Activated CD4-positive, CD25-positive, alpha-beta regulatory T cell treated with anti-CD3 and anti-CD28 coated beads, Interleukin-2, amount 50 U/mL, for 72 hours (primary cell): ENCODE data around the gene CXCR6.

Source experiments
- DNase-seq: peaks from one replicate; pipeline ENCODE4 v3.0.0; 2021

Gene CXCR6

DNA sequence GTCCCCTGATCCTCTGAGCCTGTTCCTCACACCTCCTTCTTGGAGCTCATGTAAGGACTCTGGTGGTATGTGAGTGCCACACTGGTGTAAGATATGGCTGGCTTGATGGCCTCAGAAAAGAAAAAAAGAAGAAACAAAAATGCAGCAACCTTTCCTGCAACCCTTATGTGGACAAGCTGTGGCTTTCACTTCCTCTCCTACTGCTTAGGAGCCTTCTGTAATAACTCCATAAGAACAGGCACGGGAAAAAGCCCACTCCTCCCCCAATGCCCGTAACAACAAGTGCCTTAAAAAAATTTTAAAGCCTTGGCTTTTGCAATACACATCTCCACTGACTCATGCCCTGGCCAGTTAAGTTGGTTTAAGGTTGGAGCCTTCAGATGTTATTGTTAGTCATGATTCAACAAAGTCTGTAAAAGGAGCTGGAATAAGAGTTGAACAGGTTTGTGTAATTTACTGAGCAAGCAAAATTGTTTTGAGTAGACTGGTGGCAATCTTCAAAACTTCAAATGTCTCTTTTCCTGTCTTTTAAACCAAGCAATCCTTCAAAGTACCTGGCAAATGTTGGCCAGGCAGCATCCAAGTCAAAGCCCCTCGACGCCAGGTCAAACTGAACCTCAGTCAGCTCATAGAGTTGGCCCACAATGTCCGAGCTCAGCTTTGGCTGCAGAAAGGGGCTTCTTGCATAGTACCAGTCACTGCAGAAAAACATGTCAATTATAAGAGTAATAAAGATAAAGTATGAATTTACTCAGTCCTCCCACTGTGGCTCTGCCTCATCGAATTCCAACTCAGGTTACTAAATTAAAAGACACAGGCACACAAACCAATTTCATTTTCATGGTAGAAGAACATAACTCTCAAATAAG lies 29.5 kb downstream of the CXCR6 start:
- no peak for DNase-seq

DNA sequence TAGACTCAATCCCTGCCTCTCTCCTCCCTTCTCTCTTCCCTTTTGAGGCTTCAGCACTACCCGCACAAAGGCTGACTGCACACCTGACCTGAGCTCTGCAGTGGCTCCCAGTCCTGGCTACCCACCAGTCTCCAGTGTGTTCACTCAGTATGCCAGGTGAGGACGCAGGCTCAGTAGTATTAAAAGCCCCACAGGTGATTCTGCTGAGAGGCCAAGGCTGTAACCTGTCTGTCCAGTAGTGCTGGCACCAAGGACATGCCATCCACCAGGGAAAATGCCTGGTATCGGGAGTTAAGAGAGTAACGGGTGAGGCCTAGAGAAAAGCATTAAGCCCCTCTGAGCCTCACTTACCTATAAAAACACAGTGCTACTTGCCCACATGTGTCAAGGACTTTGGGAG lies 31.4 kb downstream of the CXCR6 start:
- no peak for DNase-seq

DNA sequence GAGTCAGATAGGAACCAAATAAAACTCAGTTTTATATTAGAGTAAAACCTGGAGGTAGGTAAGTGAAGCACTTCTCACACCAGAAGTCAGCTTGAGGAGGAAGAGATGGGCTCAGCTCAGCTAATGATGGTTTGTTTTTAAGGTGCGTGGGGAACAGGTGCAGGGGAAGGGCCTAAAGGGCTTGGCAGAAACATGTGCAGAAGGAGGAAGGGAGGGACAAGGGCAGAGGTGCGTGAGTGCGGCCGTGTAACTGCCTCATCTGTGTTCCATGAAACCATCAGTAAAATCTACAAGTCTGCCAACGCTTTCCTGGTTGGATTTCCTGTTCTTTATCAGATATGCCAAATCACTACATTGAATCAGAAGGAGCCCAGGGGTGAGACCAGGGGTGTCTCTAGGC lies 32.4 kb downstream of the CXCR6 start:
- DNase-seq: no peak

DNA sequence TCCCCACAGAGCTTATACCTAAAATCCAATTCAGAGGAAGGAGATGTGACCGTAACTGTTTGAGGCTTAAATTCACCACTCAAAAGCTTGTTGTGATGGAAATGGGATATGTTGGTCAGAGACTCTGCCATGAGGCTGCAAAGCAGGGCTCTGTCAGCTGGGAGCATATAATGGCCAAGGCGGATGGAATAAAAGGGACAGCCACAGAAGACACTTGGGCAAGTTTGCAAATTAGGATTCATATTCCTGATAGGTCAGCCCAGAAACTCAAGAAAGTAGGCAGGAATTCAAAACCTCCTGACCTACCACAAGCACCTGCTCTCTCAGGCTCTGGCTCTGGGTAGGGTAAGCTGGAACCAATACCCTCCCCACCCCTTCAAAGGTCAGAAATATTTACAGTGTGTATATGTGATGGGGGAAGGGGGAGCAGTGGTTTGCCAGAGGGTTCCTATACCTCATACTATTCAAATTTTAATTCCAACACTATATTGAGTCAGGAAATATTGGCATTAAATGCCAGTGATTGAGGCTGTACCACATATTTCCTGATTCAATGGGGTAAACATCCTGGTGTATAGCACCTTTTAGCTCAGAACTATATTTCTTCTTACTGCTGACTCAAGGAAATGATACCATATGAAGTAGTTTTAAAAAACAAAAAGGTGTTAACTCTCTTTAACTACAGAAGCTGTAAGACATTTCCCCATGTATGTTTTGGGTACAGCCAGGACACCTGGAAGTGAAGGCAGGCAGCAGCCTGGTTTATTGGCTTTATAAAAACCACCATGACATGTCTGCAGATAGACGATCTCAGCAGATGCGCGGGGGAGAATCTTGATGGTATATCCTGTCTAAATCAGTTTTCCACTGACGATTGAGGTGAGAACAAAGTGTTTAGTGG lies 33.2 kb downstream of the CXCR6 start:
- no peak for DNase-seq

DNA sequence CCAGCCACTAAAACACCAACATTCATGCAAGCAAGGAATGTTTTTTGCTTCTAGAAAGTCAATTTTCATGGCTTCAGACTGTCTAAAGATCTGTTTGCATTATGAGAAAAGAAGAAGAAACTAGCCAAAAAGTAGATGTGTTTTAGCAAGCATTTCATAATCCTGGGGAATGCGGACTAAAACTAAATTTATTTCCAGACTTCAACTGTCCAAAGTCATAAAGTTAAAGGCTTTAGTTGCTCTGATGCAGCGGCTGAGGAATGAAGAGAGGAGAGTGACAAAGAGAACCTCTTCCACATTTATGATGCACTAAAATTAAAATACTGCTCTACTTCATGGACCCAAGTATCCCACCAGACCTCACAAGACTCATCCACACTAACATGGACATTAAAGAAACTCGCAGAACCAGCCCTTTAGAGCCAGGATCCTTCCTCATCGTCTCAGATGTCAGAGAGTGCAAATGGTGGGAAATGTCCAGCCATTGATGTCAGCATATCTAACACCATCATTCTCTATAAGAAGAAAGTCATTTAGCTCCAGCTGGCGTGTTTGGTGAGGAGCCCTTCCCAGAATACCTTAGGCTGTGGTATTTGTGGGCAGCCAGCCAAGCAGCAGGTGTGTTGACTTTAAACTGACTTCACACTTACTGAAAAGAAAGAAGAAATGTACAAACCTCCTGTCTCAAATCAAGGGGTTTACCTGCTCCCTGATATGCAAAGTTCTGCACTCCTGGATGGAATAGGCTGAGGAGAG lies 34.9 kb downstream of the CXCR6 start:
- peak; percentile 57 for DNase-seq

DNA sequence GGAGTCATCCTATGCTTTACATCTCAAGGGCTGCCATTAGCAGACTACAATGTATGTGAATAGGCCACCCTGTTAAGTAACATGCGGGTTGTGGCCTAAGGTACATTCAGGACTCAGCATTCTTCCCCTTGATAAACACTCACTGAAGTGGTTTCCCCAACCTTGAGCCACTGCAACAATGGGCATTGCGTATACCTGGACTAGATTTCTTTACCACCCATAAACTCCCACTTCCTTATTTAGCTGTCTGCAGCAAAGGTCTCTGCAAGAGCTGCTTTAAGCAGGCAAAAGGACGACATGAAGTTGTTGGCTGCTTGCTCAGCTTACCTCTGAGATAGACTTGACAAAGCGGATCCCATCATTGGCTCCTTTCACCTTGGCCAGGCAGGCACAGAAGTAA lies 36.1 kb downstream of the CXCR6 start:
- no peak for DNase-seq

DNA sequence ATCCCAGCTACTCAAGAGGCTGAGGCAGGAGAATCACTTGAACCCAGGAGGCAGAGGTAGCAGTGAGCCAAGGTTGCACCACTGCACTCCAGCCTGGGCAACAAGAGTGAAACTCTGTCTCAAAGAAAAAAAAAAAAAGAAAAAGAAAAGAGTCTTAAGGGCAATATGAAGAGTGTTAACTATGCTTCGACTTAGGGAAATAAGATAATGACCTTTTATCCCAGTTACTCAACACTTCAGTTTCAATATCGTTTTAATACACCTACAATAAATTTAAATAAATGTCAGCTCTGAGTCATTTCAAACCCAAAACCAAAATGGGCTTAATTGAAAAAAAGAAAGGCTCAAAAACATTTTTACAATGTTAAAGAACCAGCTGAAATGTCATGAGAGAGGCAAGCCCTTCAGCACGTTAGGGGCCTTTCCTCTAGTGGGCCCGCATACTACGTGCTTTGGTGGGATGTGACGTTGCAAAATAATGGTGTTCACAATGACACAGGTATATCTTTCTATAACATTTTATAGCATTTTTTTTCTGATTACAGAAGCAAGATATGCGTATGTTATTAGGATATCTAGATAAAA lies 37.1 kb downstream of the CXCR6 start:
- DNase-seq: no peak

DNA sequence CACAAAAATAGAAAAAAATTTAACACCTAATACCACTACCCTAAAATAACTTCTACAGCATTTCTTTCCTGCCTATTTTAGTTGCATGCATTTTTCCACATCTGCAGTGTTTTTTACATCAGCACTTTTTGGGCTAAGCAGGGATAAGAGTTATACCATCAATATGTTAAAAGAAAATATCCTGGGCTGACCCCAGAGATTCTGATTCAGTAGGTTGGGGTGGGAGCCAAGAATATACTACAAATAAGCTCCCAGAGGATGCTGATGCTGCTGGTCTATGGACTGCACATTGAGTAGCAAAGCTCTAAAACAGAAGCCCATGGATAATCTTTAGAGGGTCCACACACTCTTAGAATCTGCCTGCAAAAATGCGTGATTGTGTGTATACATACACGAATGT lies 37.6 kb downstream of the CXCR6 start:
- DNase-seq: no peak

DNA sequence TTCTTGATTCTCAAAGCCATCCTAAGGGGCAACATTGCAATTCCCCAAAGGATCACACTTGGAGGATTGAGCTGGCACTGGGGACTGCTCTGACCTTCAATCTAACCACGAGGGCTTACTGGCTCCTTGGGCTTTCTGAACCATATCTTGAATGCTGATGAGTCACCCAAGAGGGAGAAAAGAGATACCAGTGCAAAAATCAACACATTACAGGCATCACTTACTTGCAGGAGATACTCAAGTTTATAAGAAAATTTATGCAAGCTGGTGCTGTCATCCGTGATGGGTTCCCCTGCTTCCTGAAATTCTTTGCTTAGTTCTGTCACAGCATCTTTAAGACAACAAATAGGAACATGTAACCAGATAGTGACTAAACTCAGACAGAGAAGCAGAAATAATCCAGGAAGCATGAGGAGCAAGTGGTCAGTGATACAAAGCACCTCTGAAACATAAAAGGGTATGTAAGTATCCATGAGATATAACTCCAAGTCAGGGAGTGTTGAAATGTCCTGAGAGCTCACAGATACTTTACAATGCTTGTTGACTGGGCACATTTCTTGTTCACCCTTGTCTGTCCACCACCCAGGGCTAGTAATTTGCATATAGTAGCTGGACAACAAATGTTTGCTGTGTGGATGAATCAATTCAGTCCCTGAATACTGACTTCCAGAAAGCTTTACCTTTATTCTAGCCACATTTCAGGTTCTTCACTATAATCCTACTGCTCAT lies 38.2 kb downstream of the CXCR6 start:
- no peak for DNase-seq

DNA sequence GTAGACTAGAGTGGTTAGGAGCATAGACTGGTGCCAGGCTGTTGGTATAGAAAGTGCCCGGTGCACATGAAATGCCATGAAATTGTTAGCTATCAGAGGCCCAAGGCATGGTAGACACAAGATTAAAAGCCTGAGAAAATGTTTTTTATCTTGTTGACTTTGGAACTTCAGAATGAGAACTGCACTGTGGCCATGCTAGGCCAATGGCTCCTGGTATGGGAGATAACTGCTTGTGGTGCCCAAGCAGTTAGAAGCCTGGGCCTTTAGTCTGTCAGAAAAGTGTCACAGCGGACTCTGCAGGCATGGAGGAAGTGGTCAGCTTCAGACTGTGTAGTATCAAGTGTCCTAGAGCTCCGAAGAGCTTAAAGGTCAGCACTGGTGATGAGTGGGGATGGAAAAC lies 40.5 kb downstream of the CXCR6 start:
- DNase-seq: no peak

DNA sequence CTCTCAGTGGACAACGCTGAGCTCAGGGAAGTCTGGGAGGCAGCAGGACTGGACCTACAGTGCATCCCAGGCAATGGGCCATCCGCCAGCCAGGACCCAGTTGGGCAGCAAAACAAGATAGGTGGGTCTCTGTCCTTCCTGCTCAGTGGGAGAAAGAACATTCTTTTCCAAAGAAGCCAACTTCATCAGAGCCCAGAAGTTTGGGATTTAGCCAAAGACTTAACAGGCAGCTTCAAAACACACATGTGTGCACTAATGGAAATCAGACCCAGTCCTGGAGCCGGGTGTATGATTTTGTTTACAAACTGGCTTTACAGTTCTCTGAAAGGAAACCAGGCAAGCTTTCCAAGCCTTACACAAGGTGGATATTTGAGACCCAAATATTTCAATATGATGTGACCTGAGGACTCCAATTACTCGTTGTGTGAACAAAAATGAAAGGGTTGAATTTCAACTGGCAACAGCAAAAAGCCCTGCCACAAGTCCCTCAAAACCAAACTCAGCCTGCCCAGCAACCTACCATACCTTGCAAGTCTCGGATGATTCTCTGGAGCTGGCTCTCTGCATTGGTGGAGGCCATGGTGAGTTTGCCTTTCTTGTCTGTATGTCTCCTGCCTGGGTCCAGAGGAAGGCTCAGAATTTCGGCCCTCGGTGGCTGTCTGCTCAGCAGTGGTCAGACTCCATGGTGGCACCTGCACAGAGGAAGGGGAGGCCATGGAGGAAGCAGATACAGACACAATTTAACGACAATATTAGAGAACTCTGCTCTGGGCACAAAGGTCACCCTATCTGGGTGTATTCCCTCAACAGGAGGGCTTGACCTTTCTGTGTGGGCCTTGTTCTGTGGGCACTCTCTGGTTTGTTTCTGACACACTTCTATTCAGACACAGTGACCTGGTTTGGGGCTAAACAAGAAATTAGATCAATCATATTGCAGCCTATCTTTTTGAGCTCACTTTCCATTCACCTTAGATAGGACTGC lies 41.4 kb downstream of the CXCR6 start:
- no peak for DNase-seq

DNA sequence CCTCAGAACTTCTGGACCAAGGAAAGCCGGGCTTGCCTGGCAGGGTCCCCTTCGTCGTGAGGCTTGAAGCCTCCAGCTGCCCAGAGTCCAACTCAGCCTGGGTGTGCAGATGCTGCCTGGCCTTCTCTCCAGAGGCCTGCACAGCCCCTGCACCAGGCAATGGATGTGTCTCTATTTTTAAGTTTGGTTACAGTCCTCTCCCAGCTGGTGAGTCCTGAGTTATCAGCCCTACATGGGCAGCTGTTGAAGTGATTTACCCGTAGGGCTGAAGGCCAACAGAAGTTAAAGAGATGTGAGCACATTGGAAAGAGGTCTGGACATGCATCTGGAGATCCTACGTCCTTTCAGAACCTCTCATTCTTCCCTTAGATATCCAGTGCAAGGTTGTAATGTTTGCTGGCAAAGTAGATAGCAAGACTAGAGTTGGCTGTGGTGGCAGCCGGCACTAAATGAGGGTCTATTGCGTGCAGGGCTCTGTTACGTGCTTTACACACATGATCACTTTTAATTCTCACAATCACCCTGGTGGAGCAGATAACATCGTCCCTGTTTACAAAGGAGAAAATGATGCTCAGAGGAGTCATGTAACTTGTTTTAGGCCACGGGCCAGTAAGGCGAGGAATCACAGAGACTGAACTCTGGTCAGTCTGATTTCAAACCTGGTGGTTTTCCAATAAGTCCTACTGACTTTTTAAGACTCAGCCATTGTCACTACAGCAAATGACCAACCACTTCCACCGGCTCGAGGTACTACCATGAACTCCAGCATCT lies 42.5 kb downstream of the CXCR6 start:
- DNase-seq: no peak

DNA sequence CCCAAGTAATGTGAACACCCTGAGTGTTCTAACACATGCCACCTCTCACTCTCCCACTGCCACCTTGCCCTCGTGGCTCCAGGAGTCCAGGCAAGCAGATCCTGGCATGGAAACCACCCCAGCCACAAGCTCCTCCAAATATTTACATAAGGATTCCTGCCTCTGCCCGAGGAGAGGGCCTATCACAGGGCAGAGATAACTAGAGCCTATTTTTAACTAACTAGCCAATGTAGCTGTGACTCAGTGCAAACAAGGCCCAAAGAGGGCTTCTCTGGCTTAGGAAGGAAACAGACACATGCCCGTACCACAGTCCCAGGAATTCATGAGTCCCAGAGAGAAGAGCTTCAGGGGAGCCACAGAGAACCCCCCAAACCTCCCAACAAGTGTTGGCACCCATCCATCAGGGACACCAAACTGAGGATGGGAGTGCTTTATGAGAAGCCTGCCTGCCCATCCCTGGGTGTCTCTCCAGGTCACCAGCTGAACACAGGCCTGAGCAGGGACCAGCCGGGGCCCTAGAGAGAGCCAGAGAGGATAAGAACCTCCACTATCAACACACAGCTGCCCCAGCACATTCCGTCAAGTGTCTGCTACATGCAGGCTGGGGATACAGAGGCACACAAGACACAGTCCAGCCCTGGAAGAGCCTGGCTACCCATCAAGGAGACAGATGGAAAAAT lies 43.2 kb downstream of the CXCR6 start:
- no peak for DNase-seq

DNA sequence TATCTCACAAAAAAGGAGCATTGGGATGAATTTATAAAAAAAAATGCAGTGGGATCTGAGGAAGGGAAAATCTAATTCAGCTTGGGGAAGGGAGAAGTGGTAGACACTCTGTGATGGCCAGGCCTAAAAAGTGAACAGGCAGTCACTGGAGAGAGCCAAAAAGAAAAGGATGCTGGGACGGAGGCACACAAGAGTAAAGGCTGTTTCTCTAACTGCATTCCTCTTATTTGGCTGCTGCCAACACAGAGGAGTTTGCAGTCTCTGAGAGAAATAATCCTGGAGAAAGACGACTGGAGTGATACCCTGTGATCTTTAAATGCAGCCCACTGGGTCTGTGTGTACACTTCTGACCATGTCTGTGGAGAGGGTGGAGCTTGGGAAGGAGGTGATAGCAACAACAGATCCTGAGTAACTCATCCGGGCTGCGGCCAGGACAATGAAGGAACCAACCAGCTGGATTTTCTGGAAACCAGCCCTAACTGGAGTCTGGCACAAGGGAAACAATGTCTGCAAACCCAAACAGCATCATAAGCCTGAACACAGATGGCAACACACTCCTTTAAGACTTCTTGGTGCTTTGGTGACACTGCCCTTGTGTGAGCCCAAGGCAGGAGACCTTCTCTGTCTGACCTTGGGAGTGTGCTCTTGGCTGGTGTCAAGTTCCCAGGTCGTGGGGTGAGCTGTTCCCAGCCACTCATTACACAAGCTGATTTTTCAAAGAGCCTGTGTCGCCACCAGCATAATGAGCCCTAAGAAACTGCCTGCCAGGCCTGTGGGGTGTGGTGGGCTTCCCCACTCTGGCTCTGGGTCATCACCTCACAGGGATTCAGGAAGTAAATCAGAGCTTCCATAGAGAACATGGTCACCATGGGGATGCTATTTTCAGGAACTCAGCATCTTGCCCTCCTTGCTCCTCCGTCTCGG lies 44.4 kb downstream of the CXCR6 start:
- DNase-seq: no peak

DNA sequence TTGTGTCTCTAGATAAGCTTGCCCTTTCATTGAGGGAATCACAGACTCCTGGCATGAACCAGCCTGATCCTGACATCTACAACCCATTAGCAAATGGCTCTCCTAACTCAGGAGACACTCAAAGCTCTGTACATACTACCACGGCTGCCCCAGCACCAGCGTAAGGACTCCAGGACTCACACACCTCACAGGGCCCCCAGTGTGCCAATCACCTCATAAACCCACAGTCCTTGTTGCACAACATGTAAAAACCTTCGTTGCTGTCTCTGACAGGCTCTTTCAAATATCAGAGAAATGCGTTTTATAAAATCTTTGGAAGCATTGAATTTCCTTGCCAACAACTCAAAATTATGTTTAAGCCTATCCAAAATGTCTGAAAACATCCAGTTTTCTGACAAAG lies 45.1 kb downstream of the CXCR6 start:
- no peak for DNase-seq

DNA sequence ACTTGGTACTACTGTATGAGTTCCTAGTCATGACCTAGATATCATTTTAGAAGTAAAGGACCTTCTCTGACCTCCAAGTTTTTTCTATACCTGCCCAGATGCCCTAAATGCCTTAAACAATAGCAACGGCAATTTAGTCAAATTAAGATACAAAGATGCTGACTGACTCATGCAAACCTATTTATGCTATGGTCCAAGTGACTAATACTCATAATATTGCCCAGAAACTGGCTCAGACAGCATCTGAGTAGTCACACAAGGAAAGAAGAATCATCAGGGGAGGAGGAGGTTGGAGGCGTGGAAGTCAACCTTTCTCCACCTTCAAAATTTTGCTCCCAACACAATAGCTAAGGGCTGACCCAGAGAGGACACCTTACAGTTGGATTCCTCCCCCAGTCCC lies 45.5 kb downstream of the CXCR6 start:
- DNase-seq: no peak

DNA sequence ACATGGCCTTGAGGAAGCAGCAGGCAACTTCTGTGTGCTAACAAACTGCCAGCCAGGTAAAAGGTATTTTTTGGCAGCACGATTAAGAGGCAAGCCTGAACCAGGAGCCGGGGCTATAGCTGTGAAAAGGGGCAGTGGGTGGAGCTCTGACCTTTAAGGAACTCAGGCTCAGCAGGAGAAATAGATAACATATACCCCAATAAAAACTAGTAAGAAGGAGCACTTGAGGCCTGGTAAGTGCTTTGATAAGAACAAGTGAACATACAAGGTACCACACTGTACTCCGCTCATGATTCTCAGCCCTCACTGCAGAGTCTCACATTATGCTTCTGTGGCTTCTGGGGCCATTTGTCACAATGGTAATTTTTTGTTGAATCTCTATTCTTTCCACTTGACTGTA lies 46.9 kb downstream of the CXCR6 start:
- DNase-seq: no peak

DNA sequence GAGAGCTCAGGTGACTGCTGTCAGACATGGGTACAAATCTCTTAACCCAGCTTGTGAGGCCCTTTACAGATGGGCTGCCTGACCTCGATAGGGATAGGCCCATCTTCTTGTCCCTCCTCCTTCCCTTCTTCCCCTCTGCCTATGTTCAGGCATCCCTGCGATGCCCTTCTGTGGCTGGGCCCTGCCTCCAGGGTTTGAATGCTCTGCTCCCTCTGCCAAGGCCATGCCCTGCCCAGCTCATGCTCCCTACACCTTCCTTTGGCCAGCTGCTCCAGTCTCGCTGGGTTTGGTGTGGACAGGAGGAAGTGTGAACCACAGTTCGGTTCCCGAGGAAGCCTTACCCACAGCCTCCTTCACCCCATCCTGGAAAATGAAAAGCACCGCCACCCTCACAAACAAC lies 48.1 kb downstream of the CXCR6 start:
- no peak for DNase-seq
